ENCODE data around the gene SRRT.

- TF ChIP-seq CTCF (conservative IDR thresholded peaks at IDR 0.05; ENCODE audit: low read length) (no peak), EZH2phosphoT487 (IDR thresholded peaks at IDR 0.05; ENCODE audit: borderline replicate concordance) (no peak)
Observed at GRCh38 chr7:100840470-100841100, 34.3 kb upstream of the SRRT start.

Data from Loucy (cell line).